Right renal cortex interstitium (tissue), 3 donors: Measurements from ENCODE around the gene WDR90. TPM values are rescaled to one million over a fixed set of nuclear protein-coding genes. Genes with fewer than 3 reads are reported as not detected.

Experiments
- DNase-seq, 3 donors: peaks; one replicate each; pipeline ENCODE4 v3.0.0-alpha.2; 2013; ENCODE audit warnings: low read depth in 3 of 3, low spot score in 2 of 3
- polyA plus RNA-seq, 3 donors: library from polyadenylated mRNA; unstranded; fragments of 120-200 nt; gene quantifications; one replicate each; pipeline ENCODE4 v1.2.1, GENCODE V29; 2013; ENCODE audit not compliant: insufficient read length in 3 of 3

Gene WDR90
- polyA plus RNA-seq, 3 donors, result 22.4 to 27.5 (median 22.8) TPM

DNA sequence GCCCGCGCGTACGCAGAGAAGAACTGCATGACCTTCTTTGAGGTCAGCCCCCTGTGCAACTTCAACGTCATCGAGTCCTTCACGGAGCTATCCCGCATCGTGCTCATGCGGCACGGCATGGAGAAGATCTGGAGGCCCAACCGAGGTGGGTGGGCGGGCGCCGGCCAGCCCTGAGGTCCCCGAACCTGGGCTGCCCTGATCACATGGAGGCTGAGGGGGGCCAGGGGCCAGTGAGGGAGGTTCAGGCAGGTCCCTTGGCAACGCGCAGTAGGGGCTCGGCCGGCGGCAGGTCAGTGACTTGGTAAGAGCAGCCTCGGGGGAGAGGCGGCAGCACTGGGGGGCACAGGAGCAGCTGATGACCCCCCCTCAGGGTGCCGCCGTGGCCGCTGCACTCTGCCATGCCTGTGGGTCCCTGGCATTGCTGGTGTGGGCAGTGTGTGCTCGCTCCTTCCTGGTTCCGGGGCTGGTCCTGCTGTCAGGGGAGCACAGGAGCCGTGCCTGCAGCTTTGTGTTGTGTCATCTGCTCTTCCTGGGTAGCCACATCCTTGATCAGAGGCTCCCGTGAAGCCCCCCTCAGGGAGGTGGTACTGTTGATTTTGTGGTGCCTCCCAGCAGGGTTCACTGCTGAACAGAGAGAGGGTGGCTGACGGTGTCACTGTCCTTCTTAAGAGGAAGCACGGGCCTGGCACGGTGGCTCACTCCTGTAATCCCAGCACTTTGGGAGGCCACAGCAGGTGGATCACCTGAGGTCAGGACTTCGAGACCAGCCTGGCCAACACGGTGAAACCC is 23.0 kb upstream of the WDR90 start:
- DNase-seq, result no peak

DNA sequence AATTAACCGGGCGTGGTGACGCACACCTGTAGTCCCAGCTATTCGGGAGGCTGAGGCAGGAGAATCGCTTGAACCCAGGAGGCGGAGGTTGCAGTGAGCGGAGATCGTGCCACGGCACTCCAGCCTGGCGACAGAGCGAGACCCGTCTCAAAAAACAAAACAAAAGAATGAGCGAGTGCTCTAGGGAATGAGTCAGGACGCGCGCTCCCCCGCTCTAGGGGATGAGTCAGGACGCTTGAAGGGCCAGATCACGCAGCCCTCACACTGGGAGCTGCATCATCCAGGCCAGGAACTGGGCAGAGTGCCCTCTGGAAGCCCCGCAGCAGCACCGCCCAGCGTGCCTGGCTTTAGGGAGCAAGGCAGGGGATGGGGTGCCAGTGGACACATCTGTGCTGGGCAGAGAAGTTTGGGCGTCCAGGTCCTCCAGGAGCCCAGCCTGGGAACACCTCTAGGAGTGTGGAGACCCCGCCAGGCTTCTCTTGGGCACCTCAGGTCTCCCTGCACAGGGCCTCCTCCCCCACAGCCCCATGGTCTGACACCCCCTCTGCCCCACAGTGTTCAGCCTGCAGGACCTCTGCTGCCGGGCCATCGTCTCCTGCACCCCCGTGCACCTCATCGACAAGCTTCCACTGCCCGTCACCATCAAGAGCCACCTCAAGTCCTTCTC is 22.2 kb upstream of the WDR90 start:
- no peak for DNase-seq

GRCh38 chr16:627454-628239 is 21.5 kb upstream of the WDR90 start:
- DNase-seq, result no peak

- DNase-seq, result no peak
Measured at GRCh38 chr16:628321-629061, 20.7 kb upstream of the WDR90 start.

DNA sequence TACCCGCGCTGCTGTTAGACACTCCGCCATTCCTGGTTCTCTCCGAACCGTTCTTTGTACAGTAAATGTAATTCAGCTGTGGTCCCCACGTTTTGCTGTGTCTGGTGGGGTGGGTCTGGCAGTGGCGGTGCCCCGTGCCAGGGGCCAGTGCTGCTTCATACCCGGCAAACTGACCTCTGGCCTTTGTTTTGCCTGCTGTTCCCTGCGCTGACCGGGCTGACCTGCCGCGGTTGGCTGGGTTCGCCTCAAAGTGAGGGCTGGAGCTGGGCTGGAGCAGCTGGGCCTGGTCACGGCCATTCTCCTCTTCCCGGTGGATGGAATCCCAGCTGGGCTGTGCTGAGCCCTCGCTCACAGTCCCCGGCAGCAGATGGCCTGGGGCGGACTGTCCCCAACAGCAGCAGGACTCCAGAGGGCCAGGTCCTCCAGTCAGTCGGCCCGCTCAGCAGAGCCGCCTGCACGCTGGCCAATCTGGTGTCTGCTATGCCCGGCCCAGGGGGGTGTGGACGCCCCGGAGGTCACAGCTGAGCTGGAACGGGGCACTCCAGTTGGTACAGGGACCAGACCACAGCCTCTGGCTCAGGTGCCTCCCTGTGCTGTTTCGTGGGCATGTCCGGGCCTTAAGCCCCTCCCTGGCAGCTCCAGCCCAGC is 19.9 kb upstream of the WDR90 start:
- DNase-seq, result no peak

- no peak for DNase-seq
Measured at GRCh38 chr16:629833-630248, 19.3 kb upstream of the WDR90 start.

DNA sequence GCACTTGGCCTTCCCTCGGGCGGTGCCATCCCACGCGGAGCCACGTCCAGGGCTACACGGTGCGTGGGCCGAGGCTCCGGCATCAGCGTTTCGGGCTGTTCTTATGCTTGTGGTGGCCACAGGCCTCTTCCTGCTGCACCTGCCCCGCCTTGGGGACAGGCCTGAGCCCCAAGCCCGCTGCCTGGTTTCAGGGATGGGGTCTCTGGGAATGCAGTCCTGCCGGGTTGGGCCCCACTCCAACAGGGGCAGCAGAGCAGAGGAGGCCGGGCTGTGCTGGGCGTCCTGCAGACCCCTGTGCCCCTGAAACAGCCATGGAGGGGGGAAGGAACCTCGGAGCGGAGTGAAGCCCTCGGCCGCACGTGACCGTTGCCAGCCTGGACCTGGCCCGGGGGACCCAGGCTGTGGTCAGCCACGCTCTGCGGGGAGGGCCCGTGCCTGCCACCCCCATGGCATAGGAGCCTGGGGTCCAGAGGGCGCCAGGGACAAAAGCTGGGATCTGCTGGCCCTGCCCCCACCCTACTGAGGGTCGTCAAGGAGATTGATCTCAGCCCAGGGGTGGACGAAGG is 18.8 kb upstream of the WDR90 start:
- no peak for DNase-seq

GRCh38 chr16:630815-631405 is 18.3 kb upstream of the WDR90 start, which contains the start of gene WFIKKN1:
WFIKKN1 (plus strand) TSS chr16:630985; CDS start chr16:631254, 269 bp downstream.
- DNase-seq, result no peak

GRCh38 chr16:631808-632358 is 17.3 kb upstream of the WDR90 start:
- no peak for DNase-seq

GRCh38 chr16:632486-633335 is 16.5 kb upstream of the WDR90 start:
- no peak for DNase-seq

DNA sequence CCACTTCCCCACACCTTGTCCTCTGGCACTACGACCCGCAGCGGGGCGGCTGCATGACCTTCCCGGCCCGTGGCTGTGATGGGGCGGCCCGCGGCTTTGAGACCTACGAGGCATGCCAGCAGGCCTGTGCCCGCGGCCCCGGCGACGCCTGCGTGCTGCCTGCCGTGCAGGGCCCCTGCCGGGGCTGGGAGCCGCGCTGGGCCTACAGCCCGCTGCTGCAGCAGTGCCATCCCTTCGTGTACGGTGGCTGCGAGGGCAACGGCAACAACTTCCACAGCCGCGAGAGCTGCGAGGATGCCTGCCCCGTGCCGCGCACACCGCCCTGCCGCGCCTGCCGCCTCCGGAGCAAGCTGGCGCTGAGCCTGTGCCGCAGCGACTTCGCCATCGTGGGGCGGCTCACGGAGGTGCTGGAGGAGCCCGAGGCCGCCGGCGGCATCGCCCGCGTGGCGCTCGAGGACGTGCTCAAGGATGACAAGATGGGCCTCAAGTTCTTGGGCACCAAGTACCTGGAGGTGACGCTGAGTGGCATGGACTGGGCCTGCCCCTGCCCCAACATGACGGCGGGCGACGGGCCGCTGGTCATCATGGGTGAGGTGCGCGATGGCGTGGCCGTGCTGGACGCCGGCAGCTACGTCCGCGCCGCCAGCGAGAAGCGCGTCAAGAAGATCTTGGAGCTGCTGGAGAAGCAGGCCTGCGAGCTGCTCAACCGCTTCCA is 15.7 kb upstream of the WDR90 start:
- DNase-seq, result no peak

DNA sequence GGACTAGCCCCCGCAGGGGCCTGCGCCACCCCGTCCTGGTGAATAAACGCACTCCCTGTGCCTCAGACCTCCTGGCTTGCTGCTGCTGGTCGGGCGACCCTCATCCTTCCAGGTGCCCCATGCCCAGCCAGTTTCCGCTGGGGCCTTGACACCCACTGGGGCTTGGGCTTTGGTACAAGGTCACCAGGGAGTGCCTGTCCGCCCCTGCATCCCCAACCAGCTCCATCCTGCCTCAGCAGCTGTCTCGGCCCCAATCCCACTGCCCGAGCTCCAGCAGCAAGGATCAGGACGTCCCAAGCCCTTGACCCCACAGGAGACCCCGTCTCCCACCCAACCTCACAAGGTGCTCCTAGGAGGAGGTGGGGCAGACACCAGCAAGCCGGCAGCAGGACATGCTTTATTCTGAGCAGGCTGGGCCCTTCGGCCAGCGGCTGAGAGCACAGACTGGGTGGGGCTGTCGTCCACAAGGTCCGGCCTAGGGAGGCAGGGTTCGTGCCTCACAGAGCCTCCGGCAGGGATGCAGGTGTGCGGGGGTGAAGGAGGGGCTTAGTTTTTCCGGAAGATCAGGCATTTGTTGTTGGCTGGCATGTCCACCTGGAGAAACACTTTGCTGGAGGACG is 15.0 kb upstream of the WDR90 start:
- DNase-seq, result no peak

GRCh38 chr16:634996-635395 is 14.2 kb upstream of the WDR90 start:
- no peak for DNase-seq

- no peak for DNase-seq
Measured at GRCh38 chr16:635573-636205, 13.5 kb upstream of the WDR90 start.

- DNase-seq, result peak; percentile 77 to 88 (median 85)
Measured at GRCh38 chr16:636206-637080, 12.7 kb upstream of the WDR90 start, which contains the start of gene METTL26. METTL26 (minus strand) TSS chr16:636305; CDS start chr16:636290, 15 bp downstream.
